Activated CD4-positive, CD25-positive, alpha-beta regulatory T cell (primary cell): ENCODE measurements around the gene USP8.

Source experiments
- DNase-seq, 4 experiments: peaks; one replicate each; lab custom pipeline; 2025; lab: John Stamatoyannopoulos, UW

USP8 gene

DNA sequence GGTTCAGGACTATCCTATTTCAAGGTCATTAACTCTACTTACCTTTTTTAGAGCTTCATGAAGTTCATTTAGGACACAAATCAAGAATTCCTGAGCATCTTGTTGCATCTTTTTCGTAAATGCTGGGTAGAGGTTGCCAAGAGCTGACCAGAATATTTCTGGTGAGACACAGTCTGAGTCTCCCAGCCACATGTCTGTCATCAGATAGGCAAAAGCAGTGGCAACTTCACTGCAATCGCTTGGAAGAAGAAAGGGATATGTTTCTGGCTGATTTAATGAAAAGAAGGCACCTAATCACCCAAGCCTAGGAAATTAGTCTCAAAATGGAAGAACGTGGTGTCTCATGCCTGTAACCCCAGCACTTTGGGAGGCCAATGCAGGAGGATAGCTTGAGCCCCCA lies 119.4 kb downstream of the USP8 start:
- DNase-seq: no peak

DNA sequence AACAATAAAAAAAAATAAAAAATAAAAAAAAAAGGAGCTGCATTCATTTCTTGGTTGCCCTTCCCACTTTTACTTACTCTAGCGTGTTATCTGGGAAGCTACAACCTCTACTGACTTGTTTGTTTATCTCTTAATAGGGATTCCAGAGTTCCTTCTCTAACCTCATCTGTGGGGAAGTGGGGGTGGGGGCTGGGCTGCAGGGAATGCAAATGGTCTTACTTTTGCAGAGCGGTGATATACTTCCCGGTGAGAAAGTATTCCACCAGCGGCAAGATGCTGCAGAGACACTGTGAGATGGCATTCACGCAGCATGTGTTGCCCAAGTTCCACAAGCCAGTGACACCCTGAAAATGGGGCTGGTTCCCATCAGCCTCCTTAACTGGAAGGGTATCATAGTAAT lies 120.2 kb downstream of the USP8 start:
- no peak for DNase-seq

DNA sequence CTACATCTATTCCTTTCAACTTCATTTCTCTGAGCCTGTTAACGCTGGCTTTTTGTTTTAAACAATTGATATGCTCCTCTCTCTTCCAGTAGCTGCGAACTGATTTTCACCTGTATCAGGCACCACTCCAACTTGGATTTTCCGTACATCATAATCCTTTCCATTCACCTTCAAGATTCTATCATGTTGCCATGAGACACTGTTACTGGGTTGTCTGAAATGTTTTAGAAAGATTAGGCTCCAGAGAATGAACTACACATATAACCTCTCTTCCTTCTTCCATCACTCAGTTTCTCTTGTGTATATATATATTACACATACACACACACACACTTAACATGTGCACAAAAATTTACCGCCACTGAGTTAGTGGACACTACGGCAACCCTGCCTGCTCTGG lies 122.4 kb downstream of the USP8 start, which contains the start of gene USP50:
TSS of gene USP50 (minus strand) at position 101 of the 400 bp plus-strand sequence. CDS start 141 bp downstream, outside the sequence.
- no peak for DNase-seq

GRCh38 chr15:50549326-50549725 lies 125.1 kb downstream of the USP8 start:
- no peak for DNase-seq

- no peak for DNase-seq
Measured at GRCh38 chr15:50552238-50552637, 128.0 kb downstream of the USP8 start.

GRCh38 chr15:50556642-50557371 lies 132.6 kb downstream of the USP8 start:
- no peak for DNase-seq

- DNase-seq: no peak
Measured at GRCh38 chr15:50558012-50558411, 133.8 kb downstream of the USP8 start.

GRCh38 chr15:50562735-50563640 lies 138.8 kb downstream of the USP8 start:
- no peak for DNase-seq

GRCh38 chr15:50563756-50564155 lies 139.6 kb downstream of the USP8 start:
- DNase-seq: no peak
